ENCODE measurements around the gene GRIA2.
A peak's percentile ranks its signal among the peaks of the same experiment; 100 is the strongest.

GRIA2 gene

DNA sequence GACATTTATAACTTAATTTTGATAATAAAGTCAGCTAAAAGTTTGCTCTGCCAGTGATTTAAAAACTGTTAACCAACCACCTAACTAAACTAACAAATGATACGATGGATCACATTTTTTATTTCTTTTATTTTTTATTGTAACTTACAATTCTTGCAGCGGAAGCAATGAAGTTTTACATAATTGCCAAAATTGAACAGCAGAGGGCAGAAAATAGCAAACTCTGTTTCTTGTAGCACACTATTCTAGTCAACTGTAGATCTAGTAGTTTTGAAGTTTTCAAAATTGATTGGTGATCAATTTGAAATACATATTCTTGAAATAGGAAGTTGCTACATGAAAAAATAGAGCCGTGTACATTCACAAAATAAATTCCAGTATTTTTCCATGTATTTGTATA, 2.8 kb upstream of the GRIA2 start:
- TF ChIP-seq, protein P1, sequence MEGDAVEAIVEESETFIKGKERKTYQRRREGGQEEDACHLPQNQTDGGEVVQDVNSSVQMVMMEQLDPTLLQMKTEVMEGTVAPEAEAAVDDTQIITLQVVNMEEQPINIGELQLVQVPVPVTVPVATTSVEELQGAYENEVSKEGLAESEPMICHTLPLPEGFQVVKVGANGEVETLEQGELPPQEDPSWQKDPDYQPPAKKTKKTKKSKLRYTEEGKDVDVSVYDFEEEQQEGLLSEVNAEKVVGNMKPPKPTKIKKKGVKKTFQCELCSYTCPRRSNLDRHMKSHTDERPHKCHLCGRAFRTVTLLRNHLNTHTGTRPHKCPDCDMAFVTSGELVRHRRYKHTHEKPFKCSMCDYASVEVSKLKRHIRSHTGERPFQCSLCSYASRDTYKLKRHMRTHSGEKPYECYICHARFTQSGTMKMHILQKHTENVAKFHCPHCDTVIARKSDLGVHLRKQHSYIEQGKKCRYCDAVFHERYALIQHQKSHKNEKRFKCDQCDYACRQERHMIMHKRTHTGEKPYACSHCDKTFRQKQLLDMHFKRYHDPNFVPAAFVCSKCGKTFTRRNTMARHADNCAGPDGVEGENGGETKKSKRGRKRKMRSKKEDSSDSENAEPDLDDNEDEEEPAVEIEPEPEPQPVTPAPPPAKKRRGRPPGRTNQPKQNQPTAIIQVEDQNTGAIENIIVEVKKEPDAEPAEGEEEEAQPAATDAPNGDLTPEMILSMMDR (conservative IDR thresholded peaks at IDR 0.05), result peak; percentile 62
- TF ChIP-seq ZFX (IDR thresholded peaks at IDR 0.05), result no peak
- H3K27ac ChIP-seq, result no peak overlapping the region

- H3K27ac ChIP-seq, result no peak overlapping the region
- TF ChIP-seq ZFX (IDR thresholded peaks at IDR 0.05), result no peak
- TF ChIP-seq, protein P1 (conservative IDR thresholded peaks at IDR 0.05), result no peak
These were observed 687 bp upstream of the GRIA2 start for GRCh38 chr4:157219711-157220370.

- H3K27ac ChIP-seq, result no peak overlapping the region
- TF ChIP-seq, protein P1 (conservative IDR thresholded peaks at IDR 0.05), result no peak
- no peak for TF ChIP-seq ZFX (IDR thresholded peaks at IDR 0.05)
These were observed 932 bp downstream of the GRIA2 start for GRCh38 chr4:157221426-157221894.

DNA sequence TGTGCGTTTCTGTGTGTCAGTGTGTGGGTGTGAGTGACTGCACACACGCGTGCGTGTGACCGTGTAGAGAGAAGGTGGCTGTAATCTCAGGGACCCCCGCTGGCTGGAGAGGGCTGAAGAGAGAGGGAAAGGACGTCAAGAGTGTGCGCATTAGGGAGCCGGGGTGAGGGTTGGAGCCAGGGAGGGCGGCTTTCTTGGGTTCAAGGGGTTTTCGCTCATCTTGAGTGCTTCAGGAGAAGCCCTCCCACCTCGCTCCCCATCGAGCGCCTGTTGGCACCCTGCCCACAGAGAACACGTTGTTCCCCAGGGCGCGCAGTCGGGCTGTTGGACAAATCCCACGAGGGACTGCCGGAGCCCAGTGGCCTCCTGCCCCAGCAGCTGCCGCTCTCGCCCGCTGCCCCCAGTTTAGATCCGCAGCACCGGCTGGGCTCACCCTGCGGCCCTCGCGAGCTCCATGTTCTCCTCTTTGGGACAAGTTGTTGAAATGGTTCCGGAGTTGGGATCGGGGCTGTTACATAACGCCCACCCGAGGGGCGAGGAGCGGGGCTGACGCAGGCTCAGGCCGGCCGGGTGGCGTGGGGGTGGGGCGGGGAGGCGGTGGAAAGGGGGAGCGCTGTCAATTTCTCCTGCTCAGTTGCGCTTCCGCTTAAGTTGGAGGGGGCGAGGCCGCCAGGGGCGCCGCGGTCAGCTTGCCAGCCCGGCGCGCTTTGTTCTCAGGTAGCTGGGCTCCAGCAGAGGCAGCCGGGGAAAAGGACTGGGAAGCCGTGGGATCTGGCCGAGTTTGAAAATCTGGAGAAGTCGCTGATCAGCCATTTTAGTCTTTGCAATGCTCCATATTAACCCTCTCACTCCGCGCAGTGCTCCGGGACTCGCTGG, 1.6 kb downstream of the GRIA2 start:
- no peak for TF ChIP-seq ZFX (IDR thresholded peaks at IDR 0.05)
- TF ChIP-seq, protein P1 (conservative IDR thresholded peaks at IDR 0.05), result no peak
- H3K27ac ChIP-seq, result no peak overlapping the region

GRCh38 chr4:157222771-157223160, 2.2 kb downstream of the GRIA2 start:
- H3K27ac ChIP-seq, result no peak overlapping the region
- TF ChIP-seq, protein P1 (conservative IDR thresholded peaks at IDR 0.05), result no peak
- no peak for TF ChIP-seq ZFX (IDR thresholded peaks at IDR 0.05)

DNA sequence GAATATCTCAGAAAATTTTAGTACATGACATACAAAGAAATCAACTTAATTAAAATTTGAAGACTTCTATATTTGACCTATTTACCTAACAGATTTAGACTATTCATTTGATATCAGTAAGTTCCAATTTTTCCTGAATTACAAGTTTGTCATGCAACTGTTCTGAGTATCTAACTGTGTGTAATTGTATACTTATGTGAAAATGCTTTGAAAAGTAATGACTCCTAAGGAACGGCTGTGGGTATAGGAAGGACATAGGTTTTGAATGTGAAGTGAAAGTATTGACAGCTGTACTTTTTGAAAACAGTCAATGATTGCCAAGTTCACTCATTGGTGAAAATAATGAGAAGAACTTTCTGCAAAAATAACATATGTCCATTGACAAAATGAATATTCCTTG, 2.9 kb downstream of the GRIA2 start:
- no peak overlapping the region for H3K27ac ChIP-seq
- TF ChIP-seq ZFX (IDR thresholded peaks at IDR 0.05), result no peak
- TF ChIP-seq, protein P1 (conservative IDR thresholded peaks at IDR 0.05), result no peak

- no peak overlapping the region for H3K27ac ChIP-seq
- TF ChIP-seq, protein P1 (conservative IDR thresholded peaks at IDR 0.05), result no peak
- TF ChIP-seq ZFX (IDR thresholded peaks at IDR 0.05), result no peak
These were observed 4.6 kb downstream of the GRIA2 start for GRCh38 chr4:157225096-157225495.
